ENCODE data around the gene C1QTNF9. TPM values are rescaled to one million over a fixed set of nuclear protein-coding genes. Genes with fewer than 3 reads are reported as not detected.
"Not testable (repeated sequence)": the region's sequence is repeated elsewhere in the genome, so short reads cannot be mapped to it uniquely, and the experiment has no call there.

The C1QTNF9 gene, protein sequence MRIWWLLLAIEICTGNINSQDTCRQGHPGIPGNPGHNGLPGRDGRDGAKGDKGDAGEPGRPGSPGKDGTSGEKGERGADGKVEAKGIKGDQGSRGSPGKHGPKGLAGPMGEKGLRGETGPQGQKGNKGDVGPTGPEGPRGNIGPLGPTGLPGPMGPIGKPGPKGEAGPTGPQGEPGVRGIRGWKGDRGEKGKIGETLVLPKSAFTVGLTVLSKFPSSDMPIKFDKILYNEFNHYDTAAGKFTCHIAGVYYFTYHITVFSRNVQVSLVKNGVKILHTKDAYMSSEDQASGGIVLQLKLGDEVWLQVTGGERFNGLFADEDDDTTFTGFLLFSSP
- not detected for total RNA-seq

DNA sequence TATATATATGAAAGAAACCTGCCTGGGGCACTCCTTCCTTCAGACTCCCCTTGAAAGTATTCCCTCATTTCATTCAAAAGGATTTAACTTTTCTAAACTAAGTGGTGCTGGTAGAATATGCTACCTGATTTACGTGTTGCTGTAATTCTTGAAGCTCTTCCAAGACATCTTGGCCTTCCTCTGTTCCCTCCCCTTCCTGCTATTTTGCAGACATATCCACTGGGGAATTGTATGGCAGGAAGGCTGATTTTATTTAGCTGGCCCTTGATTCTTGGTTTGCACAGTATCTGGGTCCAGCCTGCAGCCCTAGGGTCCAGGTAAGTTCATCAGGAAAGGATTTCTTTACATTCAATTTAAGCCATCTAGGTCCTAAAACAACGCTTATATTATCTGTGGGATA lies at the start of gene C1QTNF9:
C1QTNF9 (plus strand) TSS at position 281 of the 400 bp plus-strand sequence. CDS start 6,424 bp downstream, outside the sequence.
- peaks cover 16% of the 10 kb centered on the region for H3K36me3 Mint-ChIP-seq (ENCODE audit: low read depth)
- ATAC-seq; H3K9me3 Mint-ChIP-seq (ENCODE audit: insufficient read depth); H3K27me3 Mint-ChIP-seq (ENCODE audit: low read depth); H3K4me1 Mint-ChIP-seq (ENCODE audit: low read depth); H3K4me3 Mint-ChIP-seq; POLR2A ChIA-PET; DNase-seq; CTCF ChIA-PET; H3K27ac Mint-ChIP-seq: not testable (repeated sequence)

DNA sequence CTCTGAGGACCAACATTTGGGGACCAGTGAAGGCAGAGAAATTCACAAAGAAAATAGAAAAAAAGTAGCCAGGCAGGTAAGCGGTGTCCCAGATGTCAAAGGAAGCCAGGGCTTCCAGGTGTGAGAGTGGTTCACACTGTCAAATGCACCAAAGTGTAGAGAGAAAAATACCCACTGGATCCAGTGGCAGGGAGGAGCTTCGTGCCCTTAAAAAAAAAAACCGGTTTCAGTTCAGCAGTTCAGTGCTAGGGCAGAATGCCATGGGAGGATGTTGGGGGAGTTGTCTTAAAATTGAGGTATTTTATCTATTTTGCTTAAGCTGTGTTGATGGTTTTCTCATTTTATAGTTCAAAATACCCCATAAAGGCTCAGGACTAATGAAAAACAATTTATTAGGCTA lies 47.8 kb upstream of the C1QTNF9 start:
- Mint-ChIP-seq H3K9me3 (ENCODE audit: insufficient read depth) (no peaks in the 10 kb centered on the region), H3K27me3 (ENCODE audit: low read depth) (no peaks in the 10 kb centered on the region), H3K4me3 (peak overlapping the region; percentile 51), H3K36me3 (ENCODE audit: low read depth) (peaks cover 64% of the 10 kb centered on the region), H3K27ac (peak overlapping the region; percentile 77), H3K4me1 (ENCODE audit: low read depth) (peaks cover 88% of the 10 kb centered on the region)
- CTCF ChIA-PET = interaction anchor here (1.5 to 2.7 kb wide), 4 partner anchors 9 to 33 kb away, joined by 6 to 13 read pairs (median 10); no protein-coding TSS in a partner anchor
- DNase-seq (peak; percentile 45), ATAC-seq (peak; percentile 51)
- POLR2A ChIA-PET = interaction anchor here (1.6 to 2.8 kb wide), 3 partner anchors 9 to 12 kb away, joined by 5 to 22 read pairs (median 9); no protein-coding TSS in a partner anchor

DNA sequence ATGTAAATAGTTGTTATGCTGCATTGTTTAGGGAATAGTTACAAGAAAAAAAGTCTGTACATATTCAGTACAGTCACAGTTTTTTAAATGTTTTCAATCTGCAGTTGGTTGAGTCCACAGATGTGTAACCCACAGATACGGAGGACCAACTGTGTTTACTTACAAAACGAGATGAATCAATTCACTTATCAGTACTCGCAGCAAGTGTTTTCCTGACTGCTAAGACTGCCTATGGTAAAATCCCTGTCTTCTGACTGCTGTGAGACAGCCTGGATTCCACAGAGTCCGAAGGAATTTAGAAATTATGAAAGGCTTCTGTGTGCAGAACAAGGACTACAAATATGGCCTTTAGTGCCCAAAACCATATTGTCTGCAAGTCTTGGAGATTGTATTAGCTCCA lies 45.7 kb upstream of the C1QTNF9 start:
- POLR2A ChIA-PET = interaction anchor here (2.3 to 12.1 kb wide), 2 partner anchors 10 kb away, joined by 15 to 312 read pairs; no protein-coding TSS in a partner anchor
- H3K4me3 Mint-ChIP-seq = peak overlapping the region; percentile 15
- no peak for ATAC-seq
- DNase-seq = no peak
- H3K27me3 Mint-ChIP-seq (ENCODE audit: low read depth) = no peaks in the 10 kb centered on the region
- H3K4me1 Mint-ChIP-seq (ENCODE audit: low read depth) = peaks cover 91% of the 10 kb centered on the region
- H3K36me3 Mint-ChIP-seq (ENCODE audit: low read depth) = peaks cover 67% of the 10 kb centered on the region
- CTCF ChIA-PET = interaction anchor here (0.7 to 8.2 kb wide), 5 partner anchors 8 to 303 kb away, joined by 3 to 81 read pairs (median 4); no protein-coding TSS in a partner anchor
- H3K9me3 Mint-ChIP-seq (ENCODE audit: insufficient read depth) = no peaks in the 10 kb centered on the region
- H3K27ac Mint-ChIP-seq = peak overlapping the region; percentile 92

DNA sequence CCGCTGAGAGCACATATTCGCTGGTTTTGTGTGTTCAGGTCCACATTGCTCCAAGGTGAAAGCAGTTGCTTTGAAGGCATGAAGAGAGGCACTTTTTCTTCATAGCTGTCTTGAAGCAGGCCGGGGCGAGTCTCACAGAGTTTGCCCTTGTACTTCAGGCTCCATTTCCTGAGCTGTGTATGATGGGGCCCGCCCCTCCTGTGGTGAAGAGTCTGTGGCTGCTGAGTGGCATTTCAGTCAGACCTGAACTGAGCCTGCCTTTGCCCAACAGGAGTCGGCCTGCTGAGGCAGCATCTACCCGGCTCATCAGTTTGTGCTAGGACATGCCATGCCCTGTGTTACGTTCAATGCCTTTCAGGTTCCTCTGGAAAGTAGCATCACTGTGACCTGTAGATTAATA lies 44.4 kb upstream of the C1QTNF9 start:
- H3K27ac Mint-ChIP-seq = peak overlapping the region; percentile 92
- H3K27me3 Mint-ChIP-seq (ENCODE audit: low read depth) = no peaks in the 10 kb centered on the region
- ChIA-PET CTCF (interaction anchor here (0.8 to 8.2 kb wide), 8 partner anchors 9 to 304 kb away, joined by 3 to 81 read pairs (median 4); partner anchors contain the start of gene PARP4), POLR2A (interaction anchor here (0.6 to 12.1 kb wide), 4 partner anchors 9 to 333 kb away, joined by 4 to 312 read pairs (median 10); no protein-coding TSS in a partner anchor)
- no peaks in the 10 kb centered on the region for H3K9me3 Mint-ChIP-seq (ENCODE audit: insufficient read depth)
- ATAC-seq (peak; percentile 93), DNase-seq (peak; percentile 92)
- peaks cover 60% of the 10 kb centered on the region for H3K36me3 Mint-ChIP-seq (ENCODE audit: low read depth)
- H3K4me3 Mint-ChIP-seq = peak overlapping the region; percentile 71
- H3K4me1 Mint-ChIP-seq (ENCODE audit: low read depth) = peaks cover 92% of the 10 kb centered on the region

DNA sequence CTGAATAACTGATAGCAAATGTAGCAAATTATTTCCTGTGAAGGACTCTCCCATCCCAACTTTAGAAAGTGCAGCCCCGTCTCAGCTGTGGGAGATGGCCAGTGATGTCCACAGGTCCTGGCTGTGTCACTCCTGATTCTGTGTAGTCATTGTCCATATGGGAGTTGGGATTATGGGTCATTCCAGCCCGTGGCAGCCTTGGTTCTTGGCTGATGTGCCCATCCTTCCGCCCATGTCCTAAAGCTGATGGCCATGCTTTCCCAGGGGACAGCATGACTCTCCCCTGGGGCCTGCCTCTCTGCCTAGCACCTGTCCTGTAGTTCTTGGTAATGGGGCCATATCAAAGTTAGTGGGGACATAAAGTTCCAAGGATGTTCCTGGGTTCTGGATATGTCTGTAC lies 43.9 kb upstream of the C1QTNF9 start:
- CTCF ChIA-PET = interaction anchor here (1.0 to 8.2 kb wide), 5 partner anchors 10 to 35 kb away, joined by 3 to 81 read pairs (median 5); no protein-coding TSS in a partner anchor
- H3K36me3 Mint-ChIP-seq (ENCODE audit: low read depth) = peaks cover 58% of the 10 kb centered on the region

DNA sequence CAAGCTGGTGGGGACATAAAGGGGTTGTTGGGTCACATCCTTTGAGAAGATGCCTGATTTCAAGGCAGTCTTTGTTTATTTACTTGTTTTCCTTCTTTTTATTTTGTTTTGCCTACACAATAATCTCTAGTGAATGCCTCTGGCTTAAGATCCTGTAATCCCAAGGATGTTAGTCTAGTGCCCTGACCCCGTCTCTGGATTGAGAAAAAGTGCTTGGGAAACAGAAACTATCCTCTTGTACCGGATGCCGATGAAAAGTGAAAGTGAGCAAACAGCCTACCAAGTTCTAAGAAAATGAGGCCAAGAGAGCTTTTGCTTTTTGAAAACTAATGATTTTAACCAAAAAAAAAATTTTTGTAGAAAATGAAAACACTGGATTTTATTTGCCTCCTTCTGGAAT lies 42.1 kb upstream of the C1QTNF9 start:
- ATAC-seq (no peak), DNase-seq (peak; percentile 66)
- Mint-ChIP-seq H3K4me1 (ENCODE audit: low read depth) (peaks cover 88% of the 10 kb centered on the region), H3K36me3 (ENCODE audit: low read depth) (peaks cover 51% of the 10 kb centered on the region), H3K9me3 (ENCODE audit: insufficient read depth) (no peaks in the 10 kb centered on the region), H3K4me3 (peak overlapping the region; percentile 77), H3K27ac (peak overlapping the region; percentile 94), H3K27me3 (ENCODE audit: low read depth) (no peaks in the 10 kb centered on the region)
- CTCF ChIA-PET = interaction anchor here (0.9 to 8.2 kb wide), 3 partner anchors 12 to 38 kb away, joined by 4 to 81 read pairs (median 5); no protein-coding TSS in a partner anchor
- POLR2A ChIA-PET = interaction anchor here (12.1 kb wide), 1 partner anchor 13 kb away, joined by 312 read pairs; no protein-coding TSS in a partner anchor

More for the DNA sequence above, 43.9 kb upstream of the C1QTNF9 start:
- Mint-ChIP-seq H3K4me3 (peak overlapping the region; percentile 71), H3K27me3 (ENCODE audit: low read depth) (no peaks in the 10 kb centered on the region), H3K4me1 (ENCODE audit: low read depth) (peaks cover 92% of the 10 kb centered on the region), H3K9me3 (ENCODE audit: insufficient read depth) (no peaks in the 10 kb centered on the region), H3K27ac (peak overlapping the region; percentile 92)
- DNase-seq (no peak), ATAC-seq (no peak)
- POLR2A ChIA-PET = interaction anchor here (0.9 to 12.1 kb wide), 3 partner anchors 9 to 333 kb away, joined by 4 to 312 read pairs (median 15); no protein-coding TSS in a partner anchor

DNA sequence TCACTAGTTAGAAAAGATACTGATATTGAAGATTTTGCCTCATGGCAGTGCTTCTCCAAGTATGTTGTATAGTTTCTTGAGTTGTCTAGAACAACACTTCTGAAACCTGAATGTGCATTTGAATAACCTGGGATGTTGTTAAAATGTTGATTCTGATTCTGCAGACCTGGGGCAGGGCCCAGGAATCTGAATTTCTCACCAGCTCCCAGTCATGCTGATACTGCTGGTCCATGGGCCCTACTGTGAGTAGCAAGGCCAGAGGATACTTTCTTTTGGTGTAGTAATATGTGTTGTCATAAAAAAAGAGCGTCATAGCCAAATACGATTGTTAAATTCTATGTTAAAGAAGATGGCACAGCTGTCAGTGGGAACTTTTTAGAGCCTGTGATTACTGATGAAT lies 41.6 kb upstream of the C1QTNF9 start:
- H3K4me3 Mint-ChIP-seq = peak overlapping the region; percentile 77
- H3K4me1 Mint-ChIP-seq (ENCODE audit: low read depth) = peaks cover 88% of the 10 kb centered on the region
- no peaks in the 10 kb centered on the region for H3K27me3 Mint-ChIP-seq (ENCODE audit: low read depth)
- DNase-seq (no peak), ATAC-seq (no peak)
- POLR2A ChIA-PET = interaction anchor here (12.1 kb wide), 1 partner anchor 14 kb away, joined by 312 read pairs; no protein-coding TSS in a partner anchor
- CTCF ChIA-PET = interaction anchor here (0.9 to 8.2 kb wide), 2 partner anchors 12 to 39 kb away, joined by 5 to 81 read pairs; no protein-coding TSS in a partner anchor
- no peaks in the 10 kb centered on the region for H3K9me3 Mint-ChIP-seq (ENCODE audit: insufficient read depth)
- H3K27ac Mint-ChIP-seq = peak overlapping the region; percentile 94
- peaks cover 51% of the 10 kb centered on the region for H3K36me3 Mint-ChIP-seq (ENCODE audit: low read depth)

DNA sequence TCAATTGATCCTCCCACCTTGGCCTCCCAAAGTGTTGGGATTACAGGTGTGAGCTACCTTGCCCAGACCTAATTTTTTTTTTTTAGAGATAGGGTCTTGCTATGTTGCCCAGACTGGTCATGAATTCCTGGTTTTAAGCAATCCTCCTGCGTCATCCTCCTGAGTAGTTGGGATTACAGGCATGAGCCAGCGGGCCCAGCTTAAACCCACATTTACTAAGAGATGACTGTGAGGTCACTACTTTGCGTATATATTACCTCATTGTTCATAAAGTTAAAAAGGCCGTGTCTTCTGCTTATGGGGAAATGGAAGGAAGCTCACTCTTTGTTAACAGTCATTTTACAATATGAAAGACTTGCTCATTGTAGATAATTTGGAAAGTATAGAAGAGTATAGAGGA lies 39.6 kb upstream of the C1QTNF9 start:
- ChIA-PET POLR2A (interaction anchor here (1.1 to 12.1 kb wide), 7 partner anchors 9 to 243 kb away, joined by 3 to 312 read pairs (median 7); partner anchors contain the start of gene PARP4), CTCF (interaction anchor here (1.0 to 8.2 kb wide), 9 partner anchors 9 to 217 kb away, joined by 3 to 81 read pairs (median 5); no protein-coding TSS in a partner anchor)
- Mint-ChIP-seq H3K9me3 (ENCODE audit: insufficient read depth) (no peaks in the 10 kb centered on the region), H3K4me1 (ENCODE audit: low read depth) (peaks cover 88% of the 10 kb centered on the region), H3K27me3 (ENCODE audit: low read depth) (no peaks in the 10 kb centered on the region), H3K27ac (peak overlapping the region; percentile 96), H3K36me3 (ENCODE audit: low read depth) (peaks cover 57% of the 10 kb centered on the region), H3K4me3 (peak overlapping the region; percentile 84)
- ATAC-seq (no peak), DNase-seq (no peak)

DNA sequence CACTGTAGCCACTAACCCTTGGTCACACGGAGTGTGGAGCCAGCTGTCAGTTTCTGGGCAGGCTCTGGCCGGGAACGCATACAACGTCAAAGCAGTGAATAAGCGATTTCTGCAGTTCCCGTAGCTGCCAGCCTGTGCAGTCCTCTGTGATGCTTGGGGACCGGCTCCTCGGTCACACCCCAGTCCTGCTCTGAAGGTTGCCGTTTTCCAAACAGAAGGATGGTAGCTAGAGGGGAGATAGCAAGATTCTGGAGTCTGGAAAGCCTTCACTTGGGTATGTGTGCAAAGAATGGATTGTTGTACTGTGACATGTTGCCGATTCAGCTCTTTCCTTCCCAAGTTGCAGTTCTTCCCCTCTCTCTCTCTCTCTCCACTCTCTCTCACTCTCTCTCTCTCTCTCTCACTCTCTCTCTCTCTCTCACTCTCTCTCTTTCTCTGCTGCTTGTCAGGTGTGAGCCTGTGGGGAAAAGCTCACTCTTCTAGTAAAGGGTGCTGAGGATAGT lies 38.7 kb upstream of the C1QTNF9 start:
- Mint-ChIP-seq H3K27me3 (ENCODE audit: low read depth) (no peaks in the 10 kb centered on the region), H3K9me3 (ENCODE audit: insufficient read depth) (no peaks in the 10 kb centered on the region), H3K36me3 (ENCODE audit: low read depth) (peaks cover 49% of the 10 kb centered on the region), H3K4me3 (peak overlapping the region; percentile 84), H3K27ac (peak overlapping the region; percentile 96), H3K4me1 (ENCODE audit: low read depth) (peaks cover 88% of the 10 kb centered on the region)
- CTCF ChIA-PET = interaction anchor here (1.0 to 8.2 kb wide), 7 partner anchors 10 to 218 kb away, joined by 3 to 81 read pairs (median 7); no protein-coding TSS in a partner anchor
- POLR2A ChIA-PET = interaction anchor here (0.7 to 12.1 kb wide), 12 partner anchors 9 to 354 kb away, joined by 3 to 312 read pairs (median 4); partner anchors contain the start of gene PARP4
- DNase-seq (peak; percentile 74), ATAC-seq (peak; percentile 52)

DNA sequence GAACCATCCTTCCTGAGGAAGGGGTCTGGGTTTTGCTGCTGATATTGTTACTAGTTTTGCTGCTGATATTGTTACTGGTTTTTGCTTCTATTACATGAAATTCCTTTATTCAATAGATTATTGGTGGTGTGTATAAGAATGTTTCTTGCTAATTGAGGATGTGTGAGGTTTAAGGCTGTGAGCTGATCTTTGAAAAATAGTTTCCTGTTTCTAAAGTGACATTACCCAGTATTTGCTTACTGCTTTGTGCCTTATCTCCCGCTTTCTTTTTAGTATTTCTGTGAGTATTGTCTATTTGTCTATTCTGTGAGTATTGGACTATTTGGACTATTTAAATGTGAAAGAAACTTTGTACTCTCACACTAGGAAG lies 38.2 kb upstream of the C1QTNF9 start:
- peak overlapping the region; percentile 84 for H3K4me3 Mint-ChIP-seq
- H3K9me3 Mint-ChIP-seq (ENCODE audit: insufficient read depth) = no peaks in the 10 kb centered on the region
- CTCF ChIA-PET = interaction anchor here (1.2 to 8.2 kb wide), 5 partner anchors 10 to 218 kb away, joined by 4 to 81 read pairs (median 8); no protein-coding TSS in a partner anchor
- ATAC-seq (no peak), DNase-seq (no peak)
- H3K27me3 Mint-ChIP-seq (ENCODE audit: low read depth) = no peaks in the 10 kb centered on the region
- H3K36me3 Mint-ChIP-seq (ENCODE audit: low read depth) = peaks cover 51% of the 10 kb centered on the region
- H3K4me1 Mint-ChIP-seq (ENCODE audit: low read depth) = peaks cover 90% of the 10 kb centered on the region
- POLR2A ChIA-PET = interaction anchor here (0.7 to 12.1 kb wide), 9 partner anchors 10 to 354 kb away, joined by 3 to 312 read pairs (median 5); no protein-coding TSS in a partner anchor
- peak overlapping the region; percentile 96 for H3K27ac Mint-ChIP-seq
